ENCODE results near the gene SRP72. TPM values are rescaled to one million over a fixed set of nuclear protein-coding genes. Genes with fewer than 3 reads are reported as not detected.

Gene SRP72
- total RNA-seq, 1 experiment from 2014 or later: 138 TPM

GRCh38 chr4:56530269-56531148, 63.1 kb downstream of the SRP72 start:
- H3K27ac Mint-ChIP-seq: no peak overlapping the region
- CTCF ChIA-PET: interaction anchor here (1.1 to 1.9 kb wide), 4 partner anchors 9 to 306 kb away, joined by 4 to 6 read pairs (median 4); partner anchors contain the start of gene ARL9

DNA sequence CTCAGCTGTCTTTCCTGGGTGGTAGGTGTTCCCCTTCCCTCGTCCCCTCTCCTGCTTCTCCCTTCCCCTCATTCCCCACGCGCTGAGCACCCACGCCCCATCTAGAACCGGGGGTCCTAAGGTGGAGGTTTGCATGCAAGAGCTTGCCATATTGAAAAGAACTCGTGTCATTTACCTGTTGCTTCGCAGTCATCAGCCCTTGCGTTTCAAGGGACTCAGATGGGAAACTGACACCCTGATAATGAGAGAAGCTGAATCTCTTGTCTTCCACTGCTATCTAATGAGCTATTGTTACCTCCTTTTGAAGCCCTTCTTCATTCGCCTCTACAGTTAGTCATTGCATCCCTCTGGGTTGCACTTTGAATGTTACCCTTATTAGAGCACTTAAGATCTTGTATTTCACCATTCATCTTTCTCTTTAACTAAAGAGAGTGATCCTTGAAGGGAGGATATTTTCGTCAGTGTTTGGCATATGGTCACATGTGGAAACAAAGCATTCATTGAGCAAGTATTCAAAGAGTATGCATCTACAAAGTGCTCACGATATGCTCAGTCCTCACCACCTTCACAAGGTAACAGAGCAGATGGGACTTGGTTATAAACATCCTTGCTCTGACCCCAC, 63.8 kb downstream of the SRP72 start:
- ATAC-seq (no peak), DNase-seq (ENCODE audit: low spot score) (no peak)
- H3K4me3 Mint-ChIP-seq: no peak overlapping the region
- ChIA-PET CTCF (interaction anchor here (1.1 to 1.9 kb wide), 4 partner anchors 8 to 305 kb away, joined by 4 to 6 read pairs (median 4); partner anchors contain the start of gene ARL9), POLR2A (no interaction called here)
- no peak overlapping the region for H3K27ac Mint-ChIP-seq
- H3K27me3 Mint-ChIP-seq (ENCODE audit: low read depth): peaks cover 40% of the 10 kb centered on the region
- no peaks in the 10 kb centered on the region for H3K4me1 Mint-ChIP-seq
- no peaks in the 10 kb centered on the region for H3K36me3 Mint-ChIP-seq
- TF ChIP-seq FOXP4 (CRISPR knock-in tag; IDR thresholded peaks at IDR 0.05) (no peak), ZBTB21 (CRISPR knock-in tag; IDR thresholded peaks at IDR 0.05; ENCODE audit: borderline replicate concordance) (no peak), GABPB1 (CRISPR knock-in tag; IDR thresholded peaks at IDR 0.05) (no peak), KAT7 (CRISPR knock-in tag; IDR thresholded peaks at IDR 0.05; ENCODE audit: borderline replicate concordance) (no peak), JAZF1 (CRISPR knock-in tag; IDR thresholded peaks at IDR 0.05) (no peak), ZNF281 (CRISPR knock-in tag; IDR thresholded peaks at IDR 0.05) (no peak), FOXP1 (CRISPR knock-in tag; IDR thresholded peaks at IDR 0.05; ENCODE audit: borderline replicate concordance) (no peak)
- TF ChIP-seq, protein P1, sequence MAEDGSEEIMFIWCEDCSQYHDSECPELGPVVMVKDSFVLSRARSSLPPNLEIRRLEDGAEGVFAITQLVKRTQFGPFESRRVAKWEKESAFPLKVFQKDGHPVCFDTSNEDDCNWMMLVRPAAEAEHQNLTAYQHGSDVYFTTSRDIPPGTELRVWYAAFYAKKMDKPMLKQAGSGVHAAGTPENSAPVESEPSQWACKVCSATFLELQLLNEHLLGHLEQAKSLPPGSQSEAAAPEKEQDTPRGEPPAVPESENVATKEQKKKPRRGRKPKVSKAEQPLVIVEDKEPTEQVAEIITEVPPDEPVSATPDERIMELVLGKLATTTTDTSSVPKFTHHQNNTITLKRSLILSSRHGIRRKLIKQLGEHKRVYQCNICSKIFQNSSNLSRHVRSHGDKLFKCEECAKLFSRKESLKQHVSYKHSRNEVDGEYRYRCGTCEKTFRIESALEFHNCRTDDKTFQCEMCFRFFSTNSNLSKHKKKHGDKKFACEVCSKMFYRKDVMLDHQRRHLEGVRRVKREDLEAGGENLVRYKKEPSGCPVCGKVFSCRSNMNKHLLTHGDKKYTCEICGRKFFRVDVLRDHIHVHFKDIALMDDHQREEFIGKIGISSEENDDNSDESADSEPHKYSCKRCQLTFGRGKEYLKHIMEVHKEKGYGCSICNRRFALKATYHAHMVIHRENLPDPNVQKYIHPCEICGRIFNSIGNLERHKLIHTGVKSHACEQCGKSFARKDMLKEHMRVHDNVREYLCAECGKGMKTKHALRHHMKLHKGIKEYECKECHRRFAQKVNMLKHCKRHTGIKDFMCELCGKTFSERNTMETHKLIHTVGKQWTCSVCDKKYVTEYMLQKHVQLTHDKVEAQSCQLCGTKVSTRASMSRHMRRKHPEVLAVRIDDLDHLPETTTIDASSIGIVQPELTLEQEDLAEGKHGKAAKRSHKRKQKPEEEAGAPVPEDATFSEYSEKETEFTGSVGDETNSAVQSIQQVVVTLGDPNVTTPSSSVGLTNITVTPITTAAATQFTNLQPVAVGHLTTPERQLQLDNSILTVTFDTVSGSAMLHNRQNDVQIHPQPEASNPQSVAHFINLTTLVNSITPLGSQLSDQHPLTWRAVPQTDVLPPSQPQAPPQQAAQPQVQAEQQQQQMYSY (CRISPR knock-in tag; IDR thresholded peaks at IDR 0.05): no peak
- H3K9me3 Mint-ChIP-seq: no peaks in the 10 kb centered on the region

More at GRCh38 chr4:56530269-56531148, 63.1 kb downstream of the SRP72 start:
- Mint-ChIP-seq H3K4me1 (no peaks in the 10 kb centered on the region), H3K36me3 (no peaks in the 10 kb centered on the region), H3K27me3 (ENCODE audit: low read depth) (peaks cover 47% of the 10 kb centered on the region), H3K4me3 (peak overlapping the region; percentile 55), H3K9me3 (no peaks in the 10 kb centered on the region)
- DNase-seq (ENCODE audit: low spot score): peak; percentile 90
- ATAC-seq: peak; percentile 99
- TF ChIP-seq, protein P1 (CRISPR knock-in tag; IDR thresholded peaks at IDR 0.05): no peak
- no peak for TF ChIP-seq ZNF138 (CRISPR knock-in tag; conservative IDR thresholded peaks at IDR 0.05)
- peak; percentile 47; the same call in 1 of the 2 replicates for TF ChIP-seq FOXP1 (CRISPR knock-in tag; IDR thresholded peaks at IDR 0.05; ENCODE audit: borderline replicate concordance)
- POLR2A ChIA-PET: no interaction called here

Data from WTC11 (cell line).